ENCODE data around the gene FLT3LG. TPM values are rescaled to one million over a fixed set of nuclear protein-coding genes. Genes with fewer than 3 reads are reported as not detected.

Gene FLT3LG
- total and polyA plus RNA-seq, 2 of the 8 experiments (the other 6 are each of a cell fraction or from before 2014, with no cell fraction given): 1.6 to 3.2 TPM

- Histone ChIP-seq H3K4me1 (replicated peaks in 1 of 4; ENCODE audit: control insufficient read depth in 3 of 4, insufficient read depth in 4 of 4, low read length in 3 of 4) (peaks cover 0 to 4% (median 1%) of the 10 kb centered on the region in 4 experiments; a peak in 3 of 7 replicates), H3K4me2 (ENCODE audit: insufficient read depth in 1 of 2, low read depth in 2 of 2, low read length in 2 of 2) (peak overlapping the region; percentile 63 to 93), H3K56ac (replicated peaks; ENCODE audit: insufficient read length, low read depth, low read length) (no peak overlapping the region), H4K5ac (ENCODE audit: insufficient read length, low read depth, low read length) (peak overlapping the region; percentile 73), H2BK120ac (replicated peaks; ENCODE audit: low read depth, low read length) (no peak overlapping the region), H3K9ac (replicated peaks in 1 of 4; ENCODE audit: extremely low read depth in 1 of 4, low read depth in 3 of 4, low read length in 3 of 4) (peak overlapping the region; percentile 94 to 98 (median 96)), H3K4me3 (ENCODE audit: extremely low read depth in 1 of 4, insufficient read depth in 2 of 4, low read depth in 3 of 4, low read length in 4 of 4) (peak overlapping the region; percentile 78 to 86 (median 80)), H3K23ac (ENCODE audit: insufficient read length) (no peak overlapping the region), H3K27ac (ENCODE audit: low read depth, low read length) (peak overlapping the region; percentile 96), H3K23me2 (ENCODE audit: low read depth, low read length) (peaks cover 4% of the 10 kb centered on the region), H3K27me3 (replicated peaks in 1 of 4; ENCODE audit: control insufficient read depth in 3 of 4, extremely low read depth in 1 of 4, insufficient read depth in 3 of 4, low read length in 3 of 4) (no peaks in the 10 kb centered on the region), H2AK5ac (ENCODE audit: low read depth, low read length) (peak overlapping the region; percentile 1; the same call in 1 of the 2 replicates), H3K36me3 (ENCODE audit: control insufficient read depth in 2 of 4, insufficient read depth in 4 of 4, low read length in 3 of 4) (peaks cover 2 to 8% (median 4%) of the 10 kb centered on the region in 4 experiments; a peak in 3 of 8 replicates), H3K18ac (ENCODE audit: extremely low read depth, low read length) (peak overlapping the region; percentile 71; the same call in 1 of the 2 replicates), H2BK12ac (ENCODE audit: low read depth, low read length) (no peak overlapping the region), H2BK5ac (ENCODE audit: low read depth, low read length) (peak overlapping the region; percentile 92), H4K20me1 (replicated peaks in 1 of 2; ENCODE audit: control insufficient read depth in 1 of 2, insufficient read depth in 2 of 2, low read length in 2 of 2) (peaks cover 0 to 5% of the 10 kb centered on the region in 2 experiments), H3K9me3 (ENCODE audit: insufficient read depth in 2 of 2, low read depth in 1 of 2, low read length in 1 of 2) (no peaks in the 10 kb centered on the region), H2AFZ (ENCODE audit: low read length) (no peak overlapping the region), H3K14ac (ENCODE audit: insufficient read length) (no peak overlapping the region), H2BK20ac (ENCODE audit: low read length) (no peak overlapping the region), H2BK15ac (ENCODE audit: low read length) (no peak overlapping the region), H4K91ac (replicated peaks; ENCODE audit: insufficient read length, low read length) (peak overlapping the region; percentile 17), H3K79me1 (ENCODE audit: low read depth, low read length) (peaks cover 2% of the 10 kb centered on the region), H3K4ac (replicated peaks; ENCODE audit: insufficient read length, low read depth, low read length) (peak overlapping the region; percentile 3), H3K79me2 (ENCODE audit: control insufficient read depth in 1 of 2, insufficient read depth in 2 of 2, low read length in 2 of 2) (peaks cover 0 to 23% of the 10 kb centered on the region in 2 experiments; a peak in 2 of 4 replicates), H4K8ac (ENCODE audit: extremely low read depth, insufficient read depth, low read length) (peak overlapping the region; percentile 99; the same call in 1 of the 2 replicates)
- CTCF ChIA-PET (ENCODE audit: partially characterized antibody): interaction anchor here (1.9 to 2.1 kb wide), 4 partner anchors 9 to 25 kb away, joined by 5 to 7 read pairs (median 6); partner anchors contain the start of gene FLT3LG
- FAIRE-seq (no peak), DNase-seq (ENCODE audit: low read depth in 1 of 2, low spot score in 2 of 2) (no peak)
- 48% methylated on average over 8 of the region's 10 CpGs; no CpG with 5 or more reads in 1 of the 2 experiments for WGBS, 2 experiments (ENCODE audit: extremely low coverage in 1 of 2, insufficient coverage in 1 of 2, insufficient read length in 1 of 2, insufficient replicate concordance in 2 of 2, low coverage in 1 of 2, low lambda C conversion rate in 2 of 2, missing lambda C conversion rate in 1 of 2)
- POLR2A ChIA-PET (ENCODE audit: partially characterized antibody): interaction anchor here (0.6 to 4.6 kb wide), 29 partner anchors 10 to 324 kb away, joined by 3 to 33 read pairs (median 4); partner anchors contain the start of genes DKKL1, FLT3LG, GFY and RPS11
- TF ChIP-seq JUND (IDR thresholded peaks at IDR 0.05; ENCODE audit: low read length): 0 out of 2 replicates have a peak, but pooled peaks have one; percentile 4
- no peak for TF ChIP-seq RBBP5 (IDR thresholded peaks at IDR 0.05; ENCODE audit: borderline replicate concordance, low read depth, low read length)
- no peak for TF ChIP-seq EGR1 (IDR thresholded peaks at IDR 0.05; ENCODE audit: borderline replicate concordance, low read depth, low read length)
Measured at GRCh38 chr19:49453757-49454240, 20.2 kb upstream of the FLT3LG start.

Data from H1 (cell line).